ENCODE data around the gene CCDC9B.

- TF ChIP-seq ZNF274 (IDR thresholded peaks at IDR 0.05; ENCODE audit: low read depth, low read length) (no peak), SUZ12 (IDR thresholded peaks at IDR 0.05; ENCODE audit: extremely low read depth, insufficient read depth, insufficient read length) (no peak)
Observed at GRCh38 chr15:40325188-40325587, 15.6 kb downstream of the CCDC9B start.
